K562 (cell line): ENCODE results near the gene OR52A5. TPM values are rescaled to one million over a fixed set of nuclear protein-coding genes. Genes with fewer than 3 reads are reported as not detected.

Experiments
- ARNT ChIP-seq, 2 experiments: fragments of 450-650 bp; IDR thresholded peaks; 2 replicates each; pipeline ENCODE4 v1.6.1; 2016; ENCODE audit warnings: mild to moderate bottlenecking in 1 of 2
- CBFB ChIP-seq: sonication (generic); formaldehyde crosslinking; IDR thresholded peaks from 2 replicates; pipeline ENCODE4 v1.4.0; 2020; ENCODE audit warnings: mild to moderate bottlenecking, missing genetic modification reagents
- CBX8 ChIP-seq: fragments of 200-600 bp; sonication (generic); IDR thresholded peaks from 2 replicates; pipeline ENCODE4 v1.6.1; 2012; ENCODE audit warnings: borderline replicate concordance, mixed run types, low read depth, mild to moderate bottlenecking, moderate library complexity, mixed read lengths, low read length, control low read depth, inconsistent platforms; ENCODE audit not compliant: poor library complexity, severe bottlenecking; ENCODE audit errors: extremely low read depth
- CTCFL ChIP-seq: IDR thresholded peaks from 2 replicates; pipeline ENCODE4 v1.6.1; 2011; ENCODE audit warnings: borderline replicate concordance, low read depth, mild to moderate bottlenecking, moderate library complexity, low read length; ENCODE audit not compliant: insufficient read depth, poor library complexity, severe bottlenecking
- GATAD2A ChIP-seq: fragments of 450-650 bp; IDR thresholded peaks from 2 replicates; pipeline ENCODE4 v1.6.1; 2017
- HNRNPK ChIP-seq: fragments of 200-400 bp; formaldehyde crosslinking; IDR thresholded peaks from one replicate; pipeline ENCODE4 v1.6.1; 2018; ENCODE audit warnings: mild to moderate bottlenecking, low read depth, low read length; ENCODE audit not compliant: poor library complexity, severe bottlenecking
- MEF2A ChIP-seq: IDR thresholded peaks from 2 replicates; pipeline ENCODE4 v1.6.1; 2011; ENCODE audit warnings: low read depth, mild to moderate bottlenecking, low read length, moderate library complexity; ENCODE audit not compliant: control insufficient read depth
- MITF ChIP-seq: IDR thresholded peaks from 2 replicates; pipeline ENCODE4 v1.6.1; 2014; ENCODE audit warnings: antibody characterized with exemption
- MTA3 ChIP-seq: fragments of 450-650 bp; formaldehyde crosslinking; IDR thresholded peaks from 2 replicates; pipeline ENCODE4 v1.6.1; 2017; ENCODE audit warnings: mild to moderate bottlenecking, borderline replicate concordance
- NBN ChIP-seq: fragments of 450-650 bp; IDR thresholded peaks from 2 replicates; pipeline ENCODE4 v1.6.1; 2016; ENCODE audit warnings: low read depth, mild to moderate bottlenecking
- PPARD ChIP-seq: fragments of 250-450 bp; sonication (Bioruptor Pico); IDR thresholded peaks from 2 replicates; pipeline ENCODE4 v1.8.0; 2022; ENCODE audit warnings: inconsistent platforms, mild to moderate bottlenecking, moderate library complexity
- PRDM10 ChIP-seq: fragments of 450-650 bp; IDR thresholded peaks from 2 replicates; pipeline ENCODE4 v1.6.1; 2018; ENCODE audit not compliant: partially characterized antibody
- SAP30 ChIP-seq: fragments of 200-600 bp; sonication (generic); IDR thresholded peaks from 2 replicates; pipeline ENCODE4 v1.6.1; 2012; ENCODE audit warnings: borderline replicate concordance, low read depth, mild to moderate bottlenecking, moderate library complexity, low read length, control low read depth, inconsistent platforms; ENCODE audit not compliant: insufficient read depth, poor library complexity, severe bottlenecking
- SRSF3 ChIP-seq: fragments of 200-400 bp; formaldehyde crosslinking; IDR thresholded peaks from 2 replicates; pipeline ENCODE4 v1.6.1; 2016; ENCODE audit warnings: mild to moderate bottlenecking, low read length, moderate library complexity; ENCODE audit not compliant: insufficient read depth
- TAF1 ChIP-seq: IDR thresholded peaks from 2 replicates; pipeline ENCODE4 v1.6.1; 2011; ENCODE audit warnings: mild to moderate bottlenecking, low read length, moderate library complexity; ENCODE audit not compliant: insufficient read depth, control insufficient read depth, severe bottlenecking; ENCODE audit errors: extremely low read depth
- ZNF175 ChIP-seq: fragments of 200-800 bp; sonication (Bioruptor generic); IDR thresholded peaks from 2 replicates; pipeline ENCODE4 v1.6.1; 2016; ENCODE audit warnings: low read depth, mild to moderate bottlenecking, missing genetic modification characterization, missing compliant biosample characterization
- ZNF217 ChIP-seq: sonication (generic); formaldehyde crosslinking; IDR thresholded peaks from 2 replicates; pipeline ENCODE4 v1.8.0; 2022; ENCODE audit warnings: mild to moderate bottlenecking, missing genetic modification reagents
- polyA plus RNA-seq, 8 experiments: library from polyadenylated mRNA; depleted of rRNA in 4 of 8; stranded (reverse) in 5 of 8; unstranded in 3 of 8; fragments of >200 nt; fragmentation: Nextera tagmentation in 2 of 8; fragmentation: Illumina TruSeq in 1 of 8; extraction: Ambion mirVana in 2 of 8; extraction: Trizol in 1 of 8; gene quantifications; 2 replicates each; pipeline versions ENCODE4 v1.2.1 to v1.2.3, GENCODE V29; 2011 to 2014; ENCODE audit warnings: inconsistent platforms in 1 of 8, missing spikeins in 1 of 8
- total RNA-seq, 7 experiments: library from RNA; depleted of rRNA in 6 of 7; stranded (reverse); fragments of >200 nt in 6 of 7; fragmentation: Illumina TruSeq in 2 of 7; extraction: Trizol in 2 of 7; gene quantifications; 2 replicates each; pipeline versions ENCODE4 v1.2.1 to v1.2.3, GENCODE V29; 2011 to 2021; ENCODE audit warnings: low replicate concordance in 1 of 7
- TF ChIP-seq, protein P1 (sequence below): fragments of 200-400 bp; formaldehyde crosslinking; IDR thresholded peaks from 2 replicates; pipeline ENCODE4 v1.6.1; 2017; ENCODE audit warnings: mild to moderate bottlenecking, low read depth, low read length, moderate library complexity

Gene OR52A5
- total and polyA plus RNA-seq, 9 of the 15 experiments (the other 6 are each of a cell fraction or from before 2014, with no cell fraction given) = 0.04 to 1.1 (median 0.94) TPM; not detected in 6

DNA sequence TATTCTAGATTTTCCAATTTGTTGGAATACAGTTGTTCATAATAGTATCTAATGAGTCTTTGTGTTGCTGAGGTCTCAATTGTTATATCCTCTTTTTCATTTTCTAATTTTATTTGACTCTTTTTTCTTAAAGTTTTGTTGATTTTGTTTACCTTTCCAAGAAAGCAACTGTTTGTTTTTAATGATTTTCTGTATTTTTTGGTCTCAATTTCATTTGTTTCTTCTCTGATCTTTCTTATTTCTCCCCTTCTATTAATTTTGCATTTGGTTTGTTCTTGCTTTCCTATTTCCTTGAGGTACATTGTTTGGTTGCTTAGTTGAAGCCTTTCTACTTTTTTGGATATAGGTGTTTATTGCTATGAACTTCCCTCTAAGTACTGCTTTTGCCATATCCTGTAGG, 21.6 kb upstream of the OR52A5 start (continued):
- TF ChIP-seq MITF (no peak), TAF1 (no peak), SAP30 (no peak), SRSF3 (no peak), MTA3 (no peak), ARNT (IDR thresholded peaks at IDR 0.05) (0 out of 4 replicates have a peak, but pooled peaks of 1 of the 2 experiments have one; percentile 11), HNRNPK (no peak), GATAD2A (no peak), NBN (0 out of 2 replicates have a peak, but pooled peaks have one; percentile 49), PPARD (CRISPR knock-in tag) (no peak), MEF2A (no peak), PRDM10 (peak; percentile 59), ZNF217 (no peak), CBFB (CRISPR knock-in tag) (no peak), ZNF175 (CRISPR knock-in tag) (no peak), CTCFL (no peak), CBX8 (no peak)
- TF ChIP-seq, protein P1, sequence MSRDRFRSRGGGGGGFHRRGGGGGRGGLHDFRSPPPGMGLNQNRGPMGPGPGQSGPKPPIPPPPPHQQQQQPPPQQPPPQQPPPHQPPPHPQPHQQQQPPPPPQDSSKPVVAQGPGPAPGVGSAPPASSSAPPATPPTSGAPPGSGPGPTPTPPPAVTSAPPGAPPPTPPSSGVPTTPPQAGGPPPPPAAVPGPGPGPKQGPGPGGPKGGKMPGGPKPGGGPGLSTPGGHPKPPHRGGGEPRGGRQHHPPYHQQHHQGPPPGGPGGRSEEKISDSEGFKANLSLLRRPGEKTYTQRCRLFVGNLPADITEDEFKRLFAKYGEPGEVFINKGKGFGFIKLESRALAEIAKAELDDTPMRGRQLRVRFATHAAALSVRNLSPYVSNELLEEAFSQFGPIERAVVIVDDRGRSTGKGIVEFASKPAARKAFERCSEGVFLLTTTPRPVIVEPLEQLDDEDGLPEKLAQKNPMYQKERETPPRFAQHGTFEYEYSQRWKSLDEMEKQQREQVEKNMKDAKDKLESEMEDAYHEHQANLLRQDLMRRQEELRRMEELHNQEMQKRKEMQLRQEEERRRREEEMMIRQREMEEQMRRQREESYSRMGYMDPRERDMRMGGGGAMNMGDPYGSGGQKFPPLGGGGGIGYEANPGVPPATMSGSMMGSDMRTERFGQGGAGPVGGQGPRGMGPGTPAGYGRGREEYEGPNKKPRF = no peak
